Endothelial cell of hepatic sinusoid (primary cell): ENCODE measurements around the gene CFAP100.

Experiments used
- in situ Hi-C: cut with HindIII; loops from 2 replicates; pipeline ENCODE4 v1.10.0; 2017; ENCODE audit warnings: low sequenced_read_pairs

Gene CFAP100

GRCh38 chr3:126418661-126419131 is 24.0 kb downstream of the CFAP100 start:
- in situ Hi-C loops = no loop called here

GRCh38 chr3:126419151-126419703 is 24.5 kb downstream of the CFAP100 start:
- in situ Hi-C loops = no loop called here

DNA sequence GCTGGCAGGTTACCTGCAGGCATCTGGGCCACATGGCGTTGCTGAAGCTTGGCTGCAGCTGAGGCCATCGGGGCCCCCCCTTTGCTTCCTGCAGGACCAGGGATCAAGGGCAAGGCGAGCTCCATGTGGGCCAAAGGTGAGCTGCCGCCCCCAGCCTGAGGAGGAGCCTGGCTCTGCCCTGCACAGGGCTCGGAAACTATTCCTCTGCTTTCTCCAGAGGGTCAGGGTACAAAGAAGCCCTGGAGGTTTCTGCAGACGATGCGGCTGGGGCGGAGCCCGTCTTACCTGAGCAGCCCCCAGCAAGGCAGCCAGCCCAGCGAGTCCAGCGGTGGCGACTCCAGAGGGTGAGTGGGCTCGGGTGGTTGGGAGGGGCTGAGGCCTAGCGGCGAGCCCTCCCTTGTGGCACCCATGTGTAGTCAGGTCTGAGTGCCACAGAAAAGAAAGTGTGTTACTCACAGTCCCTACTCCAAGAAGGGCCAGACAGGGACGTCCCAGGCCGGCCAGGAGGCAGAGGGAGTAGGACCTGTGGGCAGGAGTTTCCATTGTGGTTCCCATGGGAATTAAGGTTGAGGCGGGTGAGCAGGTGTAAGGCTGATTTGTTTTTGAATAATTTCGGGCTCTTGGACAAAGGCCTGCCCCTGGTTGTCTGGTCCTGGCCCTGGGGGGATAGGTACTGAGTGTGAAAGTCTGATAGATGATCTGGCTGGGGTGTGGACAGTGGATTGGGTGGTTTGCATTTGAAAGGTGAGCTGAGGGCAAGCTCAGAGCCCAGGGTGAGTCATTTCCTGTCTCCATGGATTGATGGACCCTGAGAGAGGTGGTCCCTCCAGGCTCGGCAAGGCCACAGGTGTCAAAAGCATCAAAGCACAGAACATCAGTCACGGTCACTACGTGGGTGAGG is 25.4 kb downstream of the CFAP100 start:
- in situ Hi-C loops = no loop called here

- in situ Hi-C loops = no loop called here
Observed at GRCh38 chr3:126421573-126422119, 26.9 kb downstream of the CFAP100 start.

GRCh38 chr3:126422121-126422520 is 27.4 kb downstream of the CFAP100 start:
- in situ Hi-C loops = no loop called here

DNA sequence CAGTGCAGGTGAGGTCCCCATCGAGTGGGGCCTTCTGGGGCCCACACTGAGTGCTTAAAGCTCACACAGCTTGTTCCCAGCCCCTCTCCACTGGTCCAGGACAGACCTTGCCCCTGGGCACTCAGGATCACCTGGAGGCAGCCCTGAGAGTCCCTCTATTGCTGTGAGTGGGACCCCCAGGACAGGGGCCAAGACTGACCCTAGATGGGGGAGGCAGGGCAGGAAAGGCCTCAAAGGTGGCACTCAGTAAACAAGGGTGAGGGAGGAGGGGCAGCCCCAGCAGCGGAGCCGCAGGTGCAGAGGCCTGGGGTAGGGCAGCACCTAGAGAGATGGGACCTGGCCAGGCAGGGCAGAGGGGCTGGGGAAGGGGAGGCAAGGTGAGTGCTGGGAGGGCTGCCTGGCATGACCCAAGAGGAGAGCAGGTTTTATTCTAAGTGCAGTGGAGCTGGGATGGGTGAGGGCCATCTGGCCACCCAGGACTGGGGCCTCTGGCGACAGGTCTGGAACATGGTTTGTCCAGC is 27.9 kb downstream of the CFAP100 start:
- in situ Hi-C loops = no loop called here

- in situ Hi-C loops = no loop called here
Observed at GRCh38 chr3:126423191-126424038, 28.7 kb downstream of the CFAP100 start.

DNA sequence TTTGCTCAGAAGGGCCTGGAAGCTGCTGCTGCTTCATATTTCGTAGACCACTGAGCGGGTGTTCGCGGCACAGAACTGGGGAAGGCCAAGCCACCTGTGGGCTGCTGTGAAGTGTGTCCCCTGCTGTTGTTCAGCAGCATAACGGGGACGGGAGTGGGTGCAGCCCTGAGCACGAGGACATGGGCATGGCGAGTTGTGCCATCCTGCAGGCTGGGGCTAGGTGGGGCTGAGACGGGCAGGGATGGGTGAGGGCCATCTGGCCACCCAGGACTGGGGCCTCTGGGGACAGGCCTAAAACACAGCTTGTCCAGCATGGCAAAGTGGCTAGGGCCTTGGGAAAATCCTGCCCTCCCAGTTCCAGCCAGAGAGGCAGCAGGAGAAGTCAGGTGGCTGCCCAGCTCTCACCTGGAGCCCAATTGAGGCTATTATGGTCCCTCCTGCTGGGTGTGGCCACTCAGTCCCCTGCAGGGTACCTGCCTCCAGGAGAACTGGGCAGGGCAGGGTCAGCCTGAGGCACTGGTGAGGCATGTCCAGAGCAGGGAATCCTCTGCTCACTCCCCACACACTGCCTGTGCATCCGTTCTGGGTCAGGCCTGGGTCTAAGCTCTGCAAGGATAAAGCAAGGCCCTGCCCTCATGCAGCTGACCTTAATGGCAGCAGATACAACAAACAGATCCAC is 29.5 kb downstream of the CFAP100 start:
- in situ Hi-C loops = no loop called here

GRCh38 chr3:126424751-126425150 is 30.0 kb downstream of the CFAP100 start:
- in situ Hi-C loops = no loop called here

- in situ Hi-C loops = no loop called here
Observed at GRCh38 chr3:126431103-126431534, 36.4 kb downstream of the CFAP100 start.

DNA sequence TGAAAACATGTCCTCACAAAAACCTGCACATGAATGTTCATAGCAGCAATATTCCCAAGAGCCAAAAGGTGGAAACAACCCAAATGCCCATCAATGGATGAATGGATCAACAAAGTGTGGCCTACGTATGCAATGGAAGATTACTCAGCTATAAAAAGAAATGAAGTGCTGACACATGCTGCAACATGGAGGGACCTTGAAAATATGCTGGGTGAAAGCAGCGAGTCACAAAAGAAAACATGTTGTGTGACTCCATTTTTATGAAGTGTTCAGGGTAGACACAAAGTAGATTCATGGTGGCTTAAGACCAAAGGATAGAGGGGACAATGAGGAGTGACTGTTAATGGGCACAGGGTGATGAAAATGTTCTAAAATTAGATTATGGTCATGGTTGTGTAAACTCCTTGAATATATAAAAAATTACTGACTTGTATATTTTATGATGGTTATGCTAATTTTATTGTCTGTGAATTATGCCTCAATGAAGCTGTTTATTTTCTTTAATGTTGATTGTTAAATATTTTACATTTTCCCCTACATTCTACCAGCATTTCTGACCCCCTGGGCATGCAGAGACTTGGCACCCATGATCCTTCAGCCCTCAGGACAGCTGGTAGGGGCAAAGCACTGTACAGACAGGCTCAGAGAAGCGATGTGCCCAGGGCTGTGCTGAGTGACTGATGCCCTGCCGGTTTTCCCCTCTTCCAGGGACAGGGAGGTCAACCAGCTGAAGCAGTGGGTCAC is 37.8 kb downstream of the CFAP100 start:
- in situ Hi-C loops = no loop called here

DNA sequence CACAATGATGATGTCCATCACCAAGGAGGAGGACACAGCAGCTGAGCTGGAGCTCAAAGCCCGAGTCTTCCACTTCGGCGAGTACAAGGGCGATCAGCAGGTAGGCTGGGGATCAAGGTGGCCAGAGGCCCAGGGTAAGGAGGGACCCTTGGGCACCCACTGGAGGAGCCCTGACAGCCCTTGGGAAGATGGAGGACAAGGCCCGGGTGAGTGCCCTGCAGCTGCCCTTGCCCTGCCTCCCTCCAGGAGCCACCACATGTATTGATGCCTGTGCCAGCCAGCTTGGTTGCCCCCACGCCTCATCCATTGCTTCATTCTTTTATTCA is 38.4 kb downstream of the CFAP100 start:
- in situ Hi-C loops = no loop called here

DNA sequence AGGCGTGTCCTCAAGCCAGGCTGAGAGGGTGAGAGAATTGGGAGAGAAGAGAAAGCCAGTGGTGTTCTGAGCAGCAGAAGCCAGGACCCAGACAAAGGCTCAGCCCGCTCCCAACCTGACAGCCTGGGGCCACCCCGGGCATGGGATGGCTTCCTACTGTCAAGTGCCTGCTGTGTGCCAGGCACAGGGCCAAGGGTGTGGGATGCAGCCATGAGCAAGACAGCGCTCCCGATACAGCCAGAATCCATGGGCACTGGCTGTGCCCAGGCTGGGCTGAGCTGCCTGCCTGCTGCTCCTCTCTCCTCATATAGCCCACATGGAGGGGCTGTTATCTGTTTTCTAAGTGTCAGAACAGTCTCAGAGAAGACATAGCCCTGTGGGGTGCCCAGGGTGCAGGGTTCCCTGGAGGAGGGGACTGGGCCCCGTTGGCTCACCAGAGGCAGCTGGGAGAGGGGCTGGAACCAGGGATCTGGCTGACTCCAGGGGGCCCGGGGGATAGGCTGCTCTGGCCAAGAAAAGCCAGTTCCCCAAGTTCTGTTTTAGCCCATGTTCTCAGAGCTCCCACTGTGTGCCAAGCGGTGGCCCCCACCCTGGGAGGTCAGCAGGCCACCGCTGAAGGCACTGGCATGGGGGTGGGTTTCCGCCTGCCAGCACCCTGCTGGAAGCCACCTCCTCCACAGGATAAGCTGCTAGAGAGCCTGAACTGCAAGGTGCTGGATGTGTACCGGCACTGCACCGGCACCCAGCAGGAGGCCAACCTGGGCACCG is 39.0 kb downstream of the CFAP100 start:
- in situ Hi-C loops = no loop called here

DNA sequence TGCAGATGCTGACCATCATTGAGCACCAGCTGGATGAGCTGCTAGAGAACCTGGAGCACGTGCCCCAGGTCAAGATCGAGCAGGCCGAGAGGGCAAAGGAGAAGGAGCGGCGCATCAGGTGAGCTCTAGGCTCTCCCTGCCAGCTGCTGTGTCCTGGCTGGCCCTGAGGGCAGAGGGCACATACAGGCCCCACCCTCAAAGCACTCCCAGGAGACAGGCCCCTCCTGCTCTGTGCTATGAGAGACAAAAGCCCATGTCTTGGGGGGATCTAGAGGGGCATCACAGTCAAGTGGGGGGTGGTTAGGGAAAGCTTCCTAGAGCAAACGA is 39.5 kb downstream of the CFAP100 start:
- in situ Hi-C loops = no loop called here

DNA sequence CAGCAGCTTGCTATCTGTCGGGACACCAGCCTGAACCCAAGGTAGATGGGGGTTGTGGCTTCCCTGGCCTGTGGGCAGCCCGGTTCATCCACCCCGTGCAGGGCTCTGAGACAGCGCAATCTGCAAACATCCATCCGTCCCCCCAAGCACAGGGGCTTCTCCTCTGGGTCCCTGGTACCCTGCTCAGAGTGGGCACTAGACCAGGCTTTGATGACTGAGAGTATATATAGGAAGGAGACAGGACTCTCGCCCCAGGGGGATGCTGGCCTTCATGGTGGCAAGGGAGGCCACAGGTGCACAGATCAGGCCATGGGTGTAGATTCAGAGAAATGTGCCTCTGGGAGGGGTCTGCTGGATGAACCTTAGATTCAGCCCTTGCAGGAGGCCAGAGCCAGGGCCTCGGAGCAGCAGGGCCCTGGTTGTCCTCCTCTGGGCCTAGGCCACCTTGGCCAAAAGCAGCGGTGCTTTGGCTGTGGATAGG is 40.3 kb downstream of the CFAP100 start:
- in situ Hi-C loops = no loop called here

- in situ Hi-C loops = no loop called here
Observed at GRCh38 chr3:126435456-126436315, 41.0 kb downstream of the CFAP100 start.

DNA sequence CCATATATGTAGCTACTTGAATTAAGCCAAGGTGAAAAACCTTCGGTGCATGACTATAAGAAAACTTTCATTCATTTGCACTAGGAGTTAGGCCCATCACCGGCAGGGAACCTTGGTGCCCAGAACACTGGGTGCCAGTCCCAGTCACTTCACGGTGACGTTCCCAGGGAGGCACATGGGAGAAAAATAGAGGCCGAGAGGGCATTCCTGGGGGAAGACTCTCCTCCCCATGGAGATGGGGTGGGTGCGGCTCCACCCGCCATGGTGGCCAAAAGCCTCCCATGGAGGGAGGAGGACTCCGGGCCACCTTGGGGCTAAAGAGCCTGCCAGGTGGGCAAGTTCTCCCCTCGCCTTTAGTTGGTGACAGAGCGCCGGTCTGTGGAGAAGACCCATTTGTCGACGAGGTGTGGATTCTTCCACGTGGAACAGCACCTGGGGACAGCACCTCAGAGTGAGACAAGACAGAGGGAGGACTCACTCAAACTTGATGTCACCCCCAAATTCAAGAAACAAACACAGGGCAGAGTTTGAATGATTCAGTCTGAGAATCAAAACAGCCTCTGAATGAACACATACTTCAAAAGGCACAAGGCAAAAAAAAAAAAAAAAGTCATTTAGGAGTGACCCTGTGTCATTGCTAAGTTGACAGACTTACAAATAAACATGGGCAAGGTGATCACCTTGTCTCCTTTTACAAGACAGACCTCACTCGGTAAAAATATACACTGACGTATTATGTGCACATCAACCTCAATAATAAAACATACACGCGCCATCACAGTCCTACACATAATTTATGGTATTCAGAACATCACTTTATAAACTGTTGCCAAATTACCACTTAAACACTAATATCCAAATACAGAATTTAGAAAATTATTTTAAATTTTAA is 42.4 kb downstream of the CFAP100 start:
- in situ Hi-C loops = no loop called here
